SH-SY5Y (cell line): ENCODE measurements around the gene MYLK.

Experiments
- GATA2 ChIP-seq: IDR thresholded peaks from 2 replicates; pipeline ENCODE4 v1.6.1; 2011; ENCODE audit warnings: mild to moderate bottlenecking, low read depth, low read length
- GATA3 ChIP-seq: IDR thresholded peaks from 2 replicates; pipeline ENCODE4 v1.6.1; 2011; ENCODE audit warnings: low read depth, mild to moderate bottlenecking, low read length, moderate library complexity

DNA sequence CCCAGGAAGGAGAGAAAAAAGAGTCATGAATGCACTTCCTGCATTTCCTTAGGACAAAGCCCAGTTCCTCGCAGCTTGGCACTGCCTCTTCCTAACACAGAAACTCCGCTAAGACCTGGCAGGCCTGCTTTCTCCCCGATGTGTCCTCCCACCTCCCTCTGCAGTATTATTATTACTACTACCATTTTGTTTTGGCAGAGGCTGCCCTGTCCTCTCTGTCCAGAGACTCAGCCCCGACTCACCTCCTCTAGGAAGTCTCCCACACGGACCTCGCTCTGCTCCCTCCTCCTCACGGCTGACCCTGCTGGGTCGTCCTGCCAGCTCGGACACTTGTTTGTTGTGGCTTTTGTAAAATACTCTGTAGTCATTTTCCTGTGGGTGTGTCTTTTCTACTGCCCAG lies 192.1 kb downstream of the MYLK start:
- TF ChIP-seq GATA2 (no peak), GATA3 (no peak)
